ENCODE results near the gene GMPR2.
A peak's percentile ranks its signal among the peaks of the same experiment; 100 is the strongest.

The GMPR2 gene

DNA sequence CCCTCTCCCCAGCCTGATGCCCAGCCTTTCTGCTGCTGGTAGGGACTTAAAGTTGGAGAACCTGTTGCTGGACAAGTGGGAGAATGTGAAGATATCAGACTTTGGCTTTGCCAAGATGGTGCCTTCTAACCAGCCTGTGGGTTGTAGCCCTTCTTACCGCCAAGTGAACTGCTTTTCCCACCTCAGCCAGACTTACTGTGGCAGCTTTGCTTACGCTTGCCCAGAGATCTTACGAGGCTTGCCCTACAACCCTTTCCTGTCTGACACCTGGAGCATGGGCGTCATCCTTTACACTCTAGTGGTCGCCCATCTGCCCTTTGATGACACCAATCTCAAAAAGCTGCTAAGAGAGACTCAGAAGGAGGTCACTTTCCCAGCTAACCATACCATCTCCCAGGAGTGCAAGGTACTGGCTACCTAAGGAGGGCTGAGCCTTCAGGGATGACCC lies 25.6 kb upstream of the GMPR2 start:
- no peak overlapping the region for H3K4me2 ChIP-seq (ENCODE audit: low read length)
- no peak overlapping the region for H2AFZ ChIP-seq
- H3K4me3 ChIP-seq (ENCODE audit: low read depth, low read length) = no peak overlapping the region
- no peak overlapping the region for H3K9ac ChIP-seq
- TF ChIP-seq, protein P1, sequence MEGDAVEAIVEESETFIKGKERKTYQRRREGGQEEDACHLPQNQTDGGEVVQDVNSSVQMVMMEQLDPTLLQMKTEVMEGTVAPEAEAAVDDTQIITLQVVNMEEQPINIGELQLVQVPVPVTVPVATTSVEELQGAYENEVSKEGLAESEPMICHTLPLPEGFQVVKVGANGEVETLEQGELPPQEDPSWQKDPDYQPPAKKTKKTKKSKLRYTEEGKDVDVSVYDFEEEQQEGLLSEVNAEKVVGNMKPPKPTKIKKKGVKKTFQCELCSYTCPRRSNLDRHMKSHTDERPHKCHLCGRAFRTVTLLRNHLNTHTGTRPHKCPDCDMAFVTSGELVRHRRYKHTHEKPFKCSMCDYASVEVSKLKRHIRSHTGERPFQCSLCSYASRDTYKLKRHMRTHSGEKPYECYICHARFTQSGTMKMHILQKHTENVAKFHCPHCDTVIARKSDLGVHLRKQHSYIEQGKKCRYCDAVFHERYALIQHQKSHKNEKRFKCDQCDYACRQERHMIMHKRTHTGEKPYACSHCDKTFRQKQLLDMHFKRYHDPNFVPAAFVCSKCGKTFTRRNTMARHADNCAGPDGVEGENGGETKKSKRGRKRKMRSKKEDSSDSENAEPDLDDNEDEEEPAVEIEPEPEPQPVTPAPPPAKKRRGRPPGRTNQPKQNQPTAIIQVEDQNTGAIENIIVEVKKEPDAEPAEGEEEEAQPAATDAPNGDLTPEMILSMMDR (IDR thresholded peaks at IDR 0.05) = no peak
- H3K36me3 ChIP-seq (ENCODE audit: control insufficient read depth, insufficient read depth, low read length) = no peaks in the 10 kb centered on the region
- H3K9me3 ChIP-seq (ENCODE audit: control insufficient read depth, low read length) = no peaks in the 10 kb centered on the region
- no peaks in the 10 kb centered on the region for H3K27me3 ChIP-seq (ENCODE audit: control insufficient read depth, insufficient read depth, low read length)
- H3K27ac ChIP-seq = no peak overlapping the region
- peaks cover 25% of the 10 kb centered on the region for H3K79me2 ChIP-seq
- H3K4me1 ChIP-seq = no peaks in the 10 kb centered on the region

DNA sequence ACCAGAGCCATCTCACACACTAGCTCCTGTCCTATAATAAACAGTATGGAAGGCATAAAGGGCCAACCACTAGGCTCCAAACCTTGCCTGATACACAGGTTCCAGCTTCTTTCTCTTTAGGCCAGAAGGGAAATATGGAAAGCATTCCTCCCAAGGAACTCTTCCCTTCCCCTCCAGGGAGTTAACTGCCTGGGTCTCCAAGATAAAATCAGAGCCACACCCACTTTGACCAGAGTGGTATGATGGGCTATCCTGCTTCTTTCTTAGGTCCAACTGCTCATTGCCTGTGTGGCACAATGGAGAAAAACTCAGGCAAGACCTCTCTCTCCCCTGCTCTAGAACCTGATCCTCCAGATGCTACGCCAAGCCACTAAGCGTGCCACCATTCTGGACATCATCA lies 25.1 kb upstream of the GMPR2 start:
- Histone ChIP-seq H3K9ac (no peak overlapping the region), H3K4me2 (ENCODE audit: low read length) (no peak overlapping the region), H3K4me3 (ENCODE audit: low read depth, low read length) (no peak overlapping the region), H3K27ac (no peak overlapping the region), H3K27me3 (ENCODE audit: control insufficient read depth, insufficient read depth, low read length) (no peaks in the 10 kb centered on the region), H3K79me2 (peaks cover 24% of the 10 kb centered on the region), H2AFZ (no peak overlapping the region), H3K36me3 (ENCODE audit: control insufficient read depth, insufficient read depth, low read length) (no peaks in the 10 kb centered on the region), H3K4me1 (no peaks in the 10 kb centered on the region), H3K9me3 (ENCODE audit: control insufficient read depth, low read length) (no peaks in the 10 kb centered on the region)
- TF ChIP-seq, protein P1 (IDR thresholded peaks at IDR 0.05) = no peak

DNA sequence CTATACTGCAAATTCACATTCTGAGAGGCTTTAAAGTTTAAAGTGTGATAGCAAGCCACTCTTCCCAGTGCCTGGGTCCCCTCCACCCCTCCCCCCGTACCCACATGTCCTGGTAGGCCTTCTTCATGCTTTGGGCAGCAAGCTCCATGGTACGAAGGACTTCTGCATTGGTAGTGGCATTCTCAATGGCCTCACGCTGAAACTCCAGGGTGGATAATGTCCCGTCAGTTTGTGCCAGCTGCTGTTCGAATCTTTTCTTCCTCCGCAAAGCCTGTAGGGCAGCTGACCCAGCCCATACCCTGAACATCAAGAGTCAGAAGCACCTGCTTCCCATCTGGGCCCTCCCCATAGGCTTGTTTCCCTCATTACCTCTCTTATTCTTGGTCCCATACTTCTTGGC lies 21.4 kb upstream of the GMPR2 start:
- Histone ChIP-seq H3K9ac (no peak overlapping the region), H2AFZ (no peak overlapping the region), H3K79me2 (peaks cover 14% of the 10 kb centered on the region), H3K4me2 (ENCODE audit: low read length) (no peak overlapping the region), H3K36me3 (ENCODE audit: control insufficient read depth, insufficient read depth, low read length) (no peaks in the 10 kb centered on the region), H3K4me1 (peaks cover 7% of the 10 kb centered on the region), H3K9me3 (ENCODE audit: control insufficient read depth, low read length) (no peaks in the 10 kb centered on the region), H3K27ac (no peak overlapping the region), H3K4me3 (ENCODE audit: low read depth, low read length) (no peak overlapping the region), H3K27me3 (ENCODE audit: control insufficient read depth, insufficient read depth, low read length) (no peaks in the 10 kb centered on the region)
- TF ChIP-seq, protein P1 (IDR thresholded peaks at IDR 0.05) = no peak

DNA sequence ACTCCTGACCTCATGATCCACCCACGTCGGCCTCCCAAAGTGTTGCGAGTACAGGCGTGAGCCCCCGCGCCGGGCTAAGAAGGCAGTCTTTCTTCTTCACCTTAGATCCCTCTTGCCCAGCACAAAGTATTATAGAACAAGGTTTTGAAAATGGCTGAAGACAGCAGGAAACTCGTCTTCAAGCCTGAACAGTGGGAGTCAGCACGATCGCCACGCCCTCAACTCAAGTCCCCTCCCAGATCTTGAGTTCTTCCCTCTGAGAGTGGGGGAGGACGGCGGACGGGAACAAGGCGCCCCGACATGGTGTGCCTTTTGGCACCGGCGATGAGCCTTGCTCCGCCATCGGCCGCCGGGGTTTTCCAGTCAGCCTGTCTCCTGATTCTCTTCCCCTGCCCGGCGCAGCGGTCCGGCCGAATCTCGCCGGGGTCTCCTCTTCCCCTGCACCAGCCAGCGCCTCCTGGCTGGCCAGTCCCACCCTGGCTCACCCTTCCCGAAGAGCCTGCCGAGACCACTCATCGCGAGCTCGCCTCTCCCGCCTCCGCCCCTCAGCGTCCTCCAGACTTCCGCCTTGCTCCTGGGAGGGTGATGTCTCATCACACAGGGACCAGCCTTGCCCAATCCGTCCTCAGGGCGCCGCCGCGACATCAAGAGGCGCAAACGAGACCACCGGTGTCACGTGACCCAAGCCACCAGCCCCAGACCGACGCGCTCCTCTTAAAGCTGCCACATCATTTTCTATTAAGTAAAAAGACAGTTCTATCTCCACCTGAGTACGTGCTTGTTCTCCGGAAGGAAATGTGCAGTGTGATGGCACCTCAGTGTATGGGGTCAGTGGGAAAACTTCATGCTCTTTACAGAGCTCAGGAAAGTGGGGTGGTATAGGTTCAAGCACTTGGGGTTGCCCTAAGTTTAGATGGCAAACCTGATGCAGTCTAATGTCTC lies 19.5 kb upstream of the GMPR2 start, which contains the start of gene CHMP4A:
Gene CHMP4A, minus strand, starts transcription at position 565 of the 942 bp plus-strand sequence. Its CDS starts 49 bp downstream, at position 516.
- Histone ChIP-seq H3K27ac (peak within 1 kb of the TSS; percentile 98), H2AFZ (peak within 1 kb of the TSS; percentile 90), H3K9me3 (ENCODE audit: control insufficient read depth, low read length) (no peaks in the 10 kb centered on the region), H3K9ac (peak within 1 kb of the TSS; percentile 88), H3K79me2 (peaks cover 17% of the 10 kb centered on the region), H3K27me3 (ENCODE audit: control insufficient read depth, insufficient read depth, low read length) (no peaks in the 10 kb centered on the region), H3K4me3 (ENCODE audit: low read depth, low read length) (peak within 1 kb of the TSS; percentile 91), H3K36me3 (ENCODE audit: control insufficient read depth, insufficient read depth, low read length) (no peaks in the 10 kb centered on the region), H3K4me2 (ENCODE audit: low read length) (peak within 1 kb of the TSS; percentile 64), H3K4me1 (peaks cover 8% of the 10 kb centered on the region)
- TF ChIP-seq, protein P1 (IDR thresholded peaks at IDR 0.05) = peak; percentile 34

Data from parathyroid adenoma (tissue), 2 donors.